Left renal cortex interstitium (tissue), 4 donors: ENCODE measurements around the gene DNPEP. TPM values are rescaled to one million over a fixed set of nuclear protein-coding genes. Genes with fewer than 3 reads are reported as not detected.

Experiments
- DNase-seq, 4 donors: peaks; one replicate each; pipeline ENCODE4 v3.0.0-alpha.2; 2013; ENCODE audit warnings: low read depth in 4 of 4, low spot score in 2 of 4, missing footprints in 1 of 4
- polyA plus RNA-seq, 4 donors: library from polyadenylated mRNA; unstranded; fragments of 120-200 nt; gene quantifications; one replicate each; pipeline ENCODE4 v1.2.1, GENCODE V29; 2013; ENCODE audit not compliant: insufficient read length in 4 of 4

The DNPEP gene
- 10 to 100 TPM; 54.3 to 73.8 (median 69.2) TPM for polyA plus RNA-seq

DNA sequence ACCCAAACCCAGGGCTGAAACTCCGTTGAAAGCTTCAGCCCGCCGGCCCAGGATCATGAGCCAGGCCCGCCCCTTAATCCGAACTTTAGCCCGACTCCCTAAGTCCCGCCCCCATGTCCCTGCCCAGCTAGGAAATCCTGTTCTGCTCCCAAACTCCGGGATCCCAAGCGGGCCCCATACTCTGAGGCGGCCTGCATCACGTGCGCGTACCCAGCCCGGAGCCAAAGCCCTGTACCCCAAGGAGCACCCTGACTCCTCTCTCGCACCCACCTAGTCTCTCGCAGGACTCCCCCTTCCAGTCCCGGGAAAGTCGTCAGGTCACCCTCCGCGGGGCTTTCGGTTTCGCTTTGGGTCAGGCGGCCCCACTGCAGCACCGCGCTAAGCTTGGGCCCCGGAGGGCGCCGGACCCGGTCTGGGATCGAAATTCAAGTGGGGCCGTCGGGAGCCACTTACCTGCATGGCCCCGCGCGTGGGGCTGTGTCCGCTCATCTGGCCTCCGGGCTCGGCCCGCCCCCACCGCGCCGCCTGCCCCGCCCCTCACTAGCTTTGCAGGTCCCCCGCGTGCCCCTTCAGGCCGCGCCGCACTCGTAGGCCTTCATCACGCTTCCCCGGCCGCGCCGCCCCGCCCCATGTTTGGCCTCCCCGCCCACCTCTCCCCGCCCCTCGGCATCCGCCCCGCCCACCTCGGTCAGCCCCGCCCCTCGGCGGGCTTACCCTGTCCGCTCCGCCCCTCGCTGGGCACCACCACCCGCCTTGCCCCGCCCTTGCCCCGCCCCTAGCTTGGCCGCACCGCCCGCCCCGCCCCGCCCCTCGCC, at the start of gene DNPEP:
Gene DNPEP (minus strand): TSS at position 607 of the 815 bp plus-strand sequence. CDS start 118 bp downstream, at position 489.
- DNase-seq = peak in 3 of 4 donors; percentile 74

GRCh38 chr2:219437141-219437540, 49.4 kb upstream of the DNPEP start:
- DNase-seq = no peak

- no peak for DNase-seq
These were observed 48.8 kb upstream of the DNPEP start for GRCh38 chr2:219436491-219436890.

- DNase-seq = no peak
These were observed 48.0 kb upstream of the DNPEP start for GRCh38 chr2:219435701-219436100.

GRCh38 chr2:219434718-219435525, 47.2 kb upstream of the DNPEP start, which contains the start of gene SPEG:
SPEG (plus strand) TSS chr2:219434843; CDS start chr2:219434978, 135 bp downstream.
- DNase-seq = no peak

DNA sequence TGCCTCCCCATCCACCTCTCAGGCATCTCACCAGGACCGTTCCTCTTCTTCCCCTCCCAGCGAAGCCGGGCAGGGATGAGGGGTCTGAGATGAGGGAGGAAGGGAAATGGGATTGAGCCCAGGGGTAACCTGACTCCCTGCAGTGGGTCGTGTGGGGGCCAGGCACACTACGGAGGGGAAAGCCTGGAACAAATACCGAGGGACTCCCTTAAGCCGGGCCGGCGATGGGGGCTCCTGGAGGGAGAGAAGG, 46.7 kb upstream of the DNPEP start:
- no peak for DNase-seq

DNA sequence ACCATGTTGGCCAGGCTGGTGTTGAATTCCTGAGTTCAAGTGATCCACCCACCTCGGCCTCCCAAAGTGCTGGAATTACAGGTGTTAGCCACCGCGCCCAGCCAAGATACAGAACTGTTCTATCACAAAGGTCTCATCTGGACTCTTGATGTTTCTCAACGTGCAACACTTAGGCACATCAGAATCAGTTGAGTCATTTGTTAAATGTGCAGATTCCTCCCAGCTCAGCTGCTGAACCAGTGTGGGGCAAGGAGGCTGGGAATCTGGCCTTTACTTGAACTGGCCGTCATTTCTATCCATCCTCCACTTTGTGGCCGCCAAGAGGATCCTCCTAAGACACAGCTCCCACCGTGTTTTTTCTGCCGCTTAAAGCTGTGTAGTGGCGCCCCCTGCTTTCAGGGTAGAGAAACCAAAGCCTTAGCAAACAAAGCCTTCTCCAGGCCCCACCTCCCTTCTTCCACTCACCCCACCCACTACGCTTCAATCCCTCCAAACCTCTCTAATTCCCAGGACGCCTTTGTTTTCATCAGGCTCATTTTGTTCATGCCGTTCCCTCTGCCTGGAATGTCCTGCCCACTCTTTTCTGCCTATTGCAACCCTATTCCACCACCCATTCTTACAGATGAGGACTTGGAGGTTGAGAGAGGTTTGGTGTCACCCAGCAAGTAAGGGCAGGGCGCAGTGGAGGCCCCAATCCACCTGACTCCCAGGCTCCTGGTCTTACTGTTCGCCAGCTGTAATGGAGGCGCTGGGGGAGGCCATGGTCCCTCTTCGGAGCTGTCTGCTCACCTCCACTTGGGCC, 46.2 kb upstream of the DNPEP start:
- DNase-seq = no peak

- no peak for DNase-seq
These were observed 43.2 kb upstream of the DNPEP start for GRCh38 chr2:219430633-219431615.

- no peak for DNase-seq
These were observed 42.4 kb upstream of the DNPEP start for GRCh38 chr2:219429958-219430606.

GRCh38 chr2:219428469-219428868, 40.8 kb upstream of the DNPEP start:
- no peak for DNase-seq

DNA sequence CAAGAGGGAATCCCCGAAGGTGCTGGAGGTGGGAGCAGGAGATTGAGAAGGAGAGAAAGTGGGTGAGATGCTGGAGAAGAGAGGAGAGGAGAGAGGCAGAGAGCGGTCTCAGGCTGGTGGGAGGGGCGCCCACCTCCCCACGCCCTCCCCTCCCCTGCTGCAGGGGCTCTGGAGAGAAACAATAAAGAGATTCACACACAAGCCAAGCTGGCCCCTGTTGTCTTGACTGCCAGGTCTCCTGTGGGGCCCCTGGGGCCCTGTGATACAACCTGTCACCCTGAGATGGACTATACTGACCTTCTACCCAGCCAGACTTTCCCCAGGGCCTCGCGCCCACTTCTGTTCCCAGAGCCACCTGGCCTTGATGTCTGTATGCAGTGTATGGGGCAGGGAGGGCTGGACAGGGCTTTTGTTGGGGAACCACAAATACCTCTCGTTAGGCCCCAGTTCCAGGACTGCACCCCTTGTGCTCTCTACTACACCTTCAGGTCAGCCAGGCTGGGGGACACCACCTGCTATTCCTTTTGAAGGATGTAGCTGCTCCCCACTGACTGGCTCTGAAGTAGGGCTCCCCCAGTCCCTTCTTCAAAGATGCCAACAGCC, 38.9 kb upstream of the DNPEP start:
- DNase-seq = no peak

GRCh38 chr2:219426068-219426443, 38.3 kb upstream of the DNPEP start:
- no peak for DNase-seq

DNA sequence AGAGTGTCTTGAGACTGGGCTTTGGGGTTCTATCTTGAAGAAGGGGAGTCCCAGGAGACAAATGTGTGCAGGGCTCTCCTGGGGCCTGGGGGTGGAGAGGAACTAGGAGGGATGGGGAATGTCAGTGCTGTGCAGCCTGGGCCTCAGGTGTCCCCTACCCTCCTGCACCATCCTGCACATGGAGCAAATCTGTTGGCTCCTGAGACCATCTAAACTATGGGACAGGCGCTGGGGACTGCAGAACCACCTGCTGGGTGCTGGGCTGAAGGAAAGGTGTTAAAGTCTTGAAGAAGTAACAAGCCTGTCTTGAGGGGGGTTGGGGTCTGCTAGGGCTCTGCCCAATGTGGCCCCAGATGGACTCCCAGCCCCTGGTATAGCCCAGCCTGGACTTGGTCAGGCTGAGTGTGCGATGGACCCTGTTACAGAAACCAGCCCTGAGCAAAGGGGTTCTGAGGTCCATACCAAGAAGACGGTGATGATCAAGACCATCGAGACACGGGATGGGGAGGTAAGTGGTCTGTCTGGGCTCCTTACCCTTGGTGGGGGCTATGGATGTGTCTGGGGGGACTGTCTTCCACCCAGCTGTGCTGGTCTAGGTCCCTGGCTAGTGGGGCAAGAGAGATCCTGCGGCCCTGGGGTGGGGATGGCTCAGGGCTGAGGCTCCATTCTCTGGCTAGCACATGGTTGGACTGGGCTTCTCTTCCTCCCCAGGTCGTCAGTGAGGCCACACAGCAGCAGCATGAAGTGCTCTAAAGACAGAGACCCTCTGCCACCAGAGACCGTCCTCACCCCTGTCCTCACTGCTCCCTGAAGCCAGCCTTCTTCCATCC, 37.7 kb upstream of the DNPEP start:
- no peak for DNase-seq

GRCh38 chr2:219423652-219424377, 36.1 kb upstream of the DNPEP start:
- DNase-seq = no peak

- DNase-seq = no peak
These were observed 35.3 kb upstream of the DNPEP start for GRCh38 chr2:219422952-219423534.

- no peak for DNase-seq
These were observed 33.6 kb upstream of the DNPEP start for GRCh38 chr2:219421323-219421722.

- no peak for DNase-seq
These were observed 33.0 kb upstream of the DNPEP start for GRCh38 chr2:219420687-219421086.
